OCI-LY1 (cell line): ENCODE data around the gene BLOC1S1.

Experiments used
- EZH2 ChIP-seq: fragments of 200-600 bp; sonication (generic), shearing (Covaris generic); IDR thresholded peaks from 2 replicates; pipeline ENCODE4 v1.8.0; 2017; ENCODE audit warnings: borderline replicate concordance, mixed run types, mild to moderate bottlenecking, antibody characterized with exemption, low read length, moderate library complexity, mixed read lengths
- TF ChIP-seq, protein P1 (sequence below): fragments of 200-600 bp; sonication (generic), shearing (Covaris generic); IDR thresholded peaks from 2 replicates; pipeline ENCODE4 v1.5.1; 2017; ENCODE audit warnings: mild to moderate bottlenecking, antibody characterized with exemption, low read length, moderate library complexity, mixed read lengths

GRCh38 chr12:55745361-55746173, 29.7 kb downstream of the BLOC1S1 start:
- TF ChIP-seq, protein P1, sequence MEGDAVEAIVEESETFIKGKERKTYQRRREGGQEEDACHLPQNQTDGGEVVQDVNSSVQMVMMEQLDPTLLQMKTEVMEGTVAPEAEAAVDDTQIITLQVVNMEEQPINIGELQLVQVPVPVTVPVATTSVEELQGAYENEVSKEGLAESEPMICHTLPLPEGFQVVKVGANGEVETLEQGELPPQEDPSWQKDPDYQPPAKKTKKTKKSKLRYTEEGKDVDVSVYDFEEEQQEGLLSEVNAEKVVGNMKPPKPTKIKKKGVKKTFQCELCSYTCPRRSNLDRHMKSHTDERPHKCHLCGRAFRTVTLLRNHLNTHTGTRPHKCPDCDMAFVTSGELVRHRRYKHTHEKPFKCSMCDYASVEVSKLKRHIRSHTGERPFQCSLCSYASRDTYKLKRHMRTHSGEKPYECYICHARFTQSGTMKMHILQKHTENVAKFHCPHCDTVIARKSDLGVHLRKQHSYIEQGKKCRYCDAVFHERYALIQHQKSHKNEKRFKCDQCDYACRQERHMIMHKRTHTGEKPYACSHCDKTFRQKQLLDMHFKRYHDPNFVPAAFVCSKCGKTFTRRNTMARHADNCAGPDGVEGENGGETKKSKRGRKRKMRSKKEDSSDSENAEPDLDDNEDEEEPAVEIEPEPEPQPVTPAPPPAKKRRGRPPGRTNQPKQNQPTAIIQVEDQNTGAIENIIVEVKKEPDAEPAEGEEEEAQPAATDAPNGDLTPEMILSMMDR: no peak
- no peak for TF ChIP-seq EZH2
